ENCODE results near the gene NSMF. TPM values are rescaled to one million over a fixed set of nuclear protein-coding genes. Genes with fewer than 3 reads are reported as not detected.

NSMF gene
- total and polyA plus RNA-seq, 2 of the 8 experiments (the other 6 are each of a cell fraction or from before 2014, with no cell fraction given): 56.7 to 65.1 TPM

DNA sequence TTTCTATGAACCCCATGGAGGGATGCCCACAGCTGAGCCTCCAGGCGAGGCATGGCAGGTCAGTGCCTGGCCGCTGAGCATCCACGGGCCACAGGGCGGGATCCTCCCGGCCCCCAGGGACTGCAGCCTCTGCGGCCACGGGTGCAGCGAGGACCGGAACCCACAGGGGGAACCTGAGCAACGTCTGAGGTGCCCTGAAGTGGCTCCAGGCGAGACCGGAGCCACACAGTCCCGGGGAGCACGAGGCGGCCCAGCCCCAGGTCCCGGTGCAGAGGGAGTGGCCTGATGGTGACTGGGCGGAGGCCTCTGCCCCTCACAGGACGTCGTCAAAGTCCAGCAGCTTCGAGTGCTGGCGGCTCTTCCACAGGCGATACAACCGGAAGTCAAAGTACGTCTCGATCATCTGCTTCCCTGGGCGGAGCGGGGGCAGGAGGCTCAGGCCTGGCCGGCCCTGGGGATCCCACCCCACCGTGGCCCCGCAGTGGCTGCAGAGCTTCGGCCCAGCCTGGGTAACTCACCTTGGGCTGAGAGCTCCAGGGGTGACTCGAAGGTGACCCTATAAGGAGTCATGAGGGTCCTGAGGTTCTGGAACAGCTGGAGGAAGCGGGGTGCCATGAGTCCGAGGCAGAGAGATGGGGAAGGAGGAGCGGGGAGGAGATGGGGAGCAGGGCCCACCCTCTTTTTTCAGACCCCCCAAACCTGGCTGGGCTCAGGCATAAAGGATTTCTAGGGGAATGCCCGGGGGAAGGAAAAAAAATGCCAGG is 9.9 kb downstream of the NSMF start:
- H3K27ac ChIP-seq (ENCODE audit: low read depth, low read length): no peak overlapping the region
- H4K5ac ChIP-seq (ENCODE audit: insufficient read length, low read depth, low read length): no peak overlapping the region
- DNase-seq (ENCODE audit: low read depth in 1 of 2, low spot score in 2 of 2) (no peak), FAIRE-seq (no peak)
- no peak overlapping the region for H2BK120ac ChIP-seq (replicated peaks; ENCODE audit: low read depth, low read length)
- peaks cover 0 to 9% (median 3%) of the 10 kb centered on the region in 4 experiments; a peak in 3 of 8 replicates for H3K36me3 ChIP-seq (ENCODE audit: control insufficient read depth in 2 of 4, insufficient read depth in 4 of 4, low read length in 3 of 4)
- H3K79me1 ChIP-seq (ENCODE audit: low read depth, low read length): no peaks in the 10 kb centered on the region
- no peak overlapping the region for H3K18ac ChIP-seq (ENCODE audit: extremely low read depth, low read length)
- no peak overlapping the region for H3K4me3 ChIP-seq (ENCODE audit: extremely low read depth in 1 of 4, insufficient read depth in 2 of 4, low read depth in 3 of 4, low read length in 4 of 4)
- H3K23me2 ChIP-seq (ENCODE audit: low read depth, low read length): peaks cover 4% of the 10 kb centered on the region; the same call in 1 of the 2 replicates
- no peaks in the 10 kb centered on the region; a peak in 1 of 7 replicates for H3K27me3 ChIP-seq (replicated peaks in 1 of 4; ENCODE audit: control insufficient read depth in 3 of 4, extremely low read depth in 1 of 4, insufficient read depth in 3 of 4, low read length in 3 of 4)
- H4K20me1 ChIP-seq (replicated peaks in 1 of 2; ENCODE audit: control insufficient read depth in 1 of 2, insufficient read depth in 2 of 2, low read length in 2 of 2): peaks cover 0 to 6% of the 10 kb centered on the region in 2 experiments
- H3K4me1 ChIP-seq (replicated peaks in 1 of 4; ENCODE audit: control insufficient read depth in 3 of 4, insufficient read depth in 4 of 4, low read length in 3 of 4): peaks cover 0 to 6% (median 3%) of the 10 kb centered on the region in 4 experiments; a peak in 5 of 7 replicates
- no peak overlapping the region for H2BK15ac ChIP-seq (ENCODE audit: low read length)
- WGBS, 2 experiments (ENCODE audit: extremely low coverage in 1 of 2, insufficient coverage in 1 of 2, insufficient read length in 1 of 2, insufficient replicate concordance in 2 of 2, low coverage in 1 of 2, low lambda C conversion rate in 2 of 2, missing lambda C conversion rate in 1 of 2): 94% methylated on average over 32 of the region's 36 CpGs; no CpG with 5 or more reads in 1 of the 2 experiments
- H3K79me2 ChIP-seq (ENCODE audit: control insufficient read depth in 1 of 2, insufficient read depth in 2 of 2, low read length in 2 of 2): no peaks in the 10 kb centered on the region
- CTCF ChIA-PET (ENCODE audit: partially characterized antibody): no interaction called here
- no peak overlapping the region for H3K23ac ChIP-seq (ENCODE audit: insufficient read length)
- no peaks in the 10 kb centered on the region for H3K9me3 ChIP-seq (ENCODE audit: insufficient read depth in 2 of 2, low read depth in 1 of 2, low read length in 1 of 2)
- no peak overlapping the region for H2AFZ ChIP-seq (ENCODE audit: low read length)
- no peak overlapping the region for H2BK5ac ChIP-seq (ENCODE audit: low read depth, low read length)
- no peak overlapping the region for H3K4ac ChIP-seq (replicated peaks; ENCODE audit: insufficient read length, low read depth, low read length)
- H4K91ac ChIP-seq (replicated peaks; ENCODE audit: insufficient read length, low read length): no peak overlapping the region
- H2BK12ac ChIP-seq (ENCODE audit: low read depth, low read length): no peak overlapping the region
- H4K8ac ChIP-seq (ENCODE audit: extremely low read depth, insufficient read depth, low read length): no peak overlapping the region
- no peak overlapping the region for H2AK5ac ChIP-seq (ENCODE audit: low read depth, low read length)
- no peak overlapping the region for H3K4me2 ChIP-seq (ENCODE audit: insufficient read depth in 1 of 2, low read depth in 2 of 2, low read length in 2 of 2)
- H3K14ac ChIP-seq (ENCODE audit: insufficient read length): no peak overlapping the region
- H3K9ac ChIP-seq (replicated peaks in 1 of 4; ENCODE audit: extremely low read depth in 1 of 4, low read depth in 3 of 4, low read length in 3 of 4): no peak overlapping the region
- H3K56ac ChIP-seq (replicated peaks; ENCODE audit: insufficient read length, low read depth, low read length): no peak overlapping the region
- no peak overlapping the region for H2BK20ac ChIP-seq (ENCODE audit: low read length)
- POLR2A ChIA-PET (ENCODE audit: partially characterized antibody): interaction anchor here (0.5 kb wide), 1 partner anchor 17 kb away, joined by 3 read pairs; no protein-coding TSS in a partner anchor
- TF ChIP-seq POLR2A (IDR thresholded peaks at IDR 0.05; ENCODE audit: control extremely low read depth in 1 of 2, low read depth in 2 of 2, low read length in 2 of 2): no peak
- no peak for TF ChIP-seq SIRT6 (IDR thresholded peaks at IDR 0.05; ENCODE audit: low read length)
- TF ChIP-seq SIX5 (IDR thresholded peaks at IDR 0.05; ENCODE audit: low read depth, low read length): no peak
- no peak for TF ChIP-seq JUND (IDR thresholded peaks at IDR 0.05; ENCODE audit: low read length)
- no peak for TF ChIP-seq EP300 (IDR thresholded peaks at IDR 0.05; ENCODE audit: borderline replicate concordance in 1 of 2, low read depth in 2 of 2, low read length in 2 of 2)
- no peak for TF ChIP-seq SP1 (IDR thresholded peaks at IDR 0.05; ENCODE audit: low read depth, low read length)
- TF ChIP-seq, protein P1, sequence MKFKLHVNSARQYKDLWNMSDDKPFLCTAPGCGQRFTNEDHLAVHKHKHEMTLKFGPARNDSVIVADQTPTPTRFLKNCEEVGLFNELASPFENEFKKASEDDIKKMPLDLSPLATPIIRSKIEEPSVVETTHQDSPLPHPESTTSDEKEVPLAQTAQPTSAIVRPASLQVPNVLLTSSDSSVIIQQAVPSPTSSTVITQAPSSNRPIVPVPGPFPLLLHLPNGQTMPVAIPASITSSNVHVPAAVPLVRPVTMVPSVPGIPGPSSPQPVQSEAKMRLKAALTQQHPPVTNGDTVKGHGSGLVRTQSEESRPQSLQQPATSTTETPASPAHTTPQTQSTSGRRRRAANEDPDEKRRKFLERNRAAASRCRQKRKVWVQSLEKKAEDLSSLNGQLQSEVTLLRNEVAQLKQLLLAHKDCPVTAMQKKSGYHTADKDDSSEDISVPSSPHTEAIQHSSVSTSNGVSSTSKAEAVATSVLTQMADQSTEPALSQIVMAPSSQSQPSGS (IDR thresholded peaks at IDR 0.05; ENCODE audit: low read length): no peak
- no peak for TF ChIP-seq SIN3A (conservative IDR thresholded peaks at IDR 0.05 in 1 of 2, IDR thresholded peaks at IDR 0.05 in 1 of 2; ENCODE audit: low read depth in 1 of 2, low read length in 2 of 2)
- TF ChIP-seq, protein P2, sequence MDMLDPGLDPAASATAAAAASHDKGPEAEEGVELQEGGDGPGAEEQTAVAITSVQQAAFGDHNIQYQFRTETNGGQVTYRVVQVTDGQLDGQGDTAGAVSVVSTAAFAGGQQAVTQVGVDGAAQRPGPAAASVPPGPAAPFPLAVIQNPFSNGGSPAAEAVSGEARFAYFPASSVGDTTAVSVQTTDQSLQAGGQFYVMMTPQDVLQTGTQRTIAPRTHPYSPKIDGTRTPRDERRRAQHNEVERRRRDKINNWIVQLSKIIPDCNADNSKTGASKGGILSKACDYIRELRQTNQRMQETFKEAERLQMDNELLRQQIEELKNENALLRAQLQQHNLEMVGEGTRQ (IDR thresholded peaks at IDR 0.05; ENCODE audit: low read length): no peak
- TF ChIP-seq KDM1A (IDR thresholded peaks at IDR 0.05; ENCODE audit: borderline replicate concordance, low read length): no peak

Measured in H1 (cell line).